GM19467 (cell line): ENCODE measurements around the gene HTN1.
"Not testable (repeated sequence)": the region's sequence is repeated elsewhere in the genome, so short reads cannot be mapped to it uniquely, and the experiment has no call there.

Experiments
- ATAC-seq: cut with Tn5 transposase; IDR thresholded peaks from one replicate; pipeline ENCODE4 v1.9.1; 2021; ENCODE audit warnings: mild to moderate bottlenecking, moderate library complexity; ENCODE audit not compliant: unreplicated experiment

The HTN1 gene

GRCh38 chr4:70050138-70050537 is at the start of gene HTN1:
HTN1 (plus strand) TSS chr4:70050438; CDS start chr4:70053077, 2,639 bp downstream.
- not testable (repeated sequence) for ATAC-seq

GRCh38 chr4:70000711-70001110 is 49.5 kb upstream of the HTN1 start:
- no peak for ATAC-seq

DNA sequence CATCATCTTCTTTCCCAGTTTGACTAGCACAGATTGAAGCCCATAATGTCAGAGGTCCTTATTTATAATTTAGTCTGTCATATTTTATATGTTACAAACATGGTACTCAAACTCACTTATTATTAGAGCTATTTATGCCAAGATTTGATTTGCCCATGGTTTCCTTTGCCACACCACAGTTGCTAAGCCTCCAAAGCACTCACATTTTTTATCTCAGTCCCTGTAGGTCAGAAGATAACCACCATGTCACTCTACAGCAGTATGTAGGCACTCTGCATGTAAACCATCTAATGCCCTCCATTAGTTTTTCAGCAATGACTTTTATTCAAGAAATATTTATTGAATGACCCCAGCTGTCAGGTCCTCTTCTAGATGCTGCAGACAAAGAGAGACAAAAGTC is 47.7 kb upstream of the HTN1 start:
- no peak for ATAC-seq

- ATAC-seq = no peak
Measured at GRCh38 chr4:70008771-70009170, 41.5 kb upstream of the HTN1 start.

DNA sequence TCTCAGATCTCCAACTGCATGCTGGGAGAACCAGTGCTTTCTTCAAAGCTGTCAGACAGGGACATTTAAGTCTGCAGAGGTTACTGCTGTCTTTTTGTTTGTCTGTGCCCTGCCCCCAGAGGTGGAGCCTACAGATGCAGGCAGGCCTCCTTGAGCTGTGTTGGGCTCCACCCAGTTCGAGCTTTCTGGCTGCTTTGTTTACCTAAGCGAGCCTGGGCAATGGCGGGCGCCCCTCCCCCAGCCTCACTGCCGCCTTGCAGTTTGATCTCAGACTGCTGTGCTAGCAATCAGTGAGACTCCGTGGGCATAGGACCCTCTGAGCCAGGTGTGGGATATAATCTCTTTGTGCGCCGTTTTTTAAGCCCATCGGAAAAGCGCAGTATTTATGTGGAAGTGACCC is 31.2 kb upstream of the HTN1 start:
- not testable (repeated sequence) for ATAC-seq

DNA sequence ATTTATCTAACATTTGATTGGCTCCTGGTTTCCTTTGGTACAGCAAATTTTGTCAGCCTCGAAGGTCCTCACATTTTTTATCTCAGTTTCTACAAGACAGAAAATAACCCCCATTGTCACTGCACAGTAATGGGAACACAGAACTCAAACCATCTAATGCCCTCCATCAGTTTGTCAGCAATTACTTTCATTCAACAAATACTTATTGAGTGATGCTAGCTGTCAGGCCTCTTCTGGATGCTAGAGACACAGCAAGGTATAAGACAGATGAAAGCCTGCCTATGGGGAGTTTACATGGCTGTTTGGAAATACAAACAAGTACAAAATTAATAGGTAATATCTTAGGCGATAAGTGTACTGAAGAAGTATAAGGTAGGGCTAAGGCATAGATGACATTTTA is 27.0 kb upstream of the HTN1 start:
- ATAC-seq = no peak

DNA sequence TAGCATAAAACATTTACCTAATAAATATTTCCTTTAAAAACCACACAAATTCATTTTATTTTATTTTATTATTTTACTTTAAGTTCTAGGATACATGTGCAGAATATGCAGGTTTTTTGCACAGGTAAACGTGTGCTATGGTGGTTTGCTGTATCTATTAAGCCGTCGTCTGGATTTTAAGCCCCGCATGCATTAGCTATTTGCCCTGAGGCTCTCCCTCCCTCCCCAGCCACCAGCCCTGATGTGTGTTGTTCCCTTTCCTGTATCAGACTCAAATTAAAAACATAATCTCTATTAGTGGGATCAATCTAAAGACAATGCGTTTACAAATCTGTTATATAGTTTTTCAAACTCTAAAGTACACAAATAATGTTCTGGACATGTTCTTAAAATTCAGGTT is 23.2 kb upstream of the HTN1 start:
- ATAC-seq = no peak

- ATAC-seq = not testable (repeated sequence)
Measured at GRCh38 chr4:70028159-70028558, 22.1 kb upstream of the HTN1 start, which contains the start of gene HTN3. HTN3 (plus strand) TSS chr4:70028459; CDS start chr4:70030741, 2,282 bp downstream.

- ATAC-seq = not testable (repeated sequence)
Measured at GRCh38 chr4:70037559-70037958, 12.7 kb upstream of the HTN1 start.

GRCh38 chr4:70039928-70040327 is 10.3 kb upstream of the HTN1 start:
- not testable (repeated sequence) for ATAC-seq

DNA sequence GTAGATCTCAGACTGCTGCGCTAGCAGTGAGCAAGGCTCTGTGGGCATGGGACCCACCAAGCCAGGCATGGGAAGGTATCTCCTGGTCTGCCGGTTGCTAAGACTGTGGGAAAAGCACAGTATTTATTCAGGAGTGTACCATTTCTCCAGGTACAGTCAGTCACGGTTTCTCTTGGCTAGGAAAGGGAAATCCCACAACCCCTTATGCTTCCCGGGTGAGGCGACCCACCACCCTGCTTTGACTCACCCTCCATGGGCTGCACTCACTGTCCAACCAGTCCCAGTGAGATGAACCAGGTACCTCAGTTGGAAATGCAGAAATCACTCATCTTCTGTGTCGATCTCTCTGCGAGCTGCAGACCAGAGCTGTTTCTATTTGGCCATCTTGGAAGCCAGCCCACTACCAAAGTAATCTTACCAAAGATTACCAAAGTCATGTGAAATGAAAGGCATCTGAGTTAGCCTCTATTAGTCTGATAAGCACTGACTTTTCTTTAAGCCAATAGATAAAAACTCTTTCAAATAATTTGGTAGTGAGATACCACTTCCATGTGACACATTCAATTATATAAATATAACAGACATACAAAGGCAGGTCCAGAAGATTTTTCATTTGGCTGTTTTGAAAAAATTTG is 8.5 kb upstream of the HTN1 start:
- ATAC-seq = no peak

- not testable (repeated sequence) for ATAC-seq
Measured at GRCh38 chr4:70056534-70056933, 6.3 kb downstream of the HTN1 start.

GRCh38 chr4:70057651-70058050 is 7.4 kb downstream of the HTN1 start:
- ATAC-seq = no peak

DNA sequence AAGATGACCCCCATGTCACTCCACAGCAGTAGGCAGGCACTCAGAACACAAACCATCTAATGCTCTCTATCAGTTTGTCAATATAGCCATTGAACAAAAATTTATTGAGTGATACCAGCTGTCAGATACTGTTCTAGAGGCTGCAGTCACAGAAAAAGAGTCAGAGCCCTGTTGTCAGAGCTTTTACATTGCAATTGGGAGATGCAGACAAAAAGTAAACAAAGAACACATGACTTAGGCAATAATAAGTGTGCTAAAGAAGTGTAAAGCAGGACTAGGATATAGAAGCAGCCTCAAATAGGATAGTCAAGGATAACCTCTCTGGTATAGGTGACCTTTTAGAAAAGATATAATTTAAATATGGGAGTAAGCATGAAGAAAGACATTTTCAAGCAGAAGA is 8.9 kb downstream of the HTN1 start:
- ATAC-seq = no peak

GRCh38 chr4:70062000-70062399 is 11.8 kb downstream of the HTN1 start:
- peak; percentile 96 for ATAC-seq

DNA sequence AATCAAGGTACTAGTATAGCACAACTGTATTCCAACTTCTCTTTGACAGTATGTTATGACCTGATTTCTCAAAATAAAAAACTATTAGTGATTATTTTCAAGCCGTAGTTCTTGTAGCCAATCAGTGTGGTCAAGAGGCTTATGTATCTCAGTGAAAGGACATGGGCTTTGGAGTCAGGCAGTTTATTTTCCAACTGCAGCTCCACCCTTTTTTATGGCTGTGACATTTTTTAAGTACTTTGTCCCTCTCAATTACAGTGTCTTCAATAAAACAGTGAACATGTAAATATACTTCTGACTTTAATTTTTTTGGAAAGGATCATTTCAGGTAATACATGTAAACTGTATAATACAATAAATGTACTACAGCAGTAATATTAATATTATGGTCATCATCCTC is 30.0 kb downstream of the HTN1 start:
- no peak for ATAC-seq

DNA sequence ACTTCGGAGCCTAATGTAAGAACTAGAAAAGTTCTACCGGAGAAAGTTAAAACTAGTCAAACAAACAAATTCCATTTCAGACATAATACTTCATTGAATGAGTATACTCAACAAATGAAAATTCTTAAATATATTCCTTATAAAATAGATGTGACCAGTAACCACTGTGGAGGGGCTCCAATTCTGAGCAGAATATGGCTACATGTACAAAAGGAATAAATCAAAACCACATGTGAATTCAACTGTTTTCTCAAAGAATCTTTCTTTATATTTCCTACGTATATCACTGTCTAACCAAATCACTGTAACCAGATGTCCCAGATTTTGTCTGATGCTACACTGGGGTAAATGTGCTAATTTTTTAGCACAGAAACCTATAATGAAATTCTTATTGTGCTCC is 49.0 kb downstream of the HTN1 start:
- no peak for ATAC-seq
